Vagina (tissue), 2 donors: ENCODE data around the gene IL17C. TPM values are rescaled to one million over a fixed set of nuclear protein-coding genes. Genes with fewer than 3 reads are reported as not detected.

Experiments
- DNase-seq, 2 donors: peaks; one replicate each; pipeline ENCODE4 v3.0.0-alpha.2; 2017; ENCODE audit errors: extremely low spot score in 2 of 2
- H3K27ac ChIP-seq: fragments of 200-600 bp; sonication (generic); one replicate; pipeline ENCODE4 v1.5.1; 2019
- H3K27me3 ChIP-seq: fragments of 200-600 bp; sonication (generic); one replicate; pipeline ENCODE4 v1.5.1; 2019
- H3K36me3 ChIP-seq, 2 donors: fragments of 200-600 bp; sonication (generic); one replicate each; pipeline ENCODE4 v1.5.1; 2017 to 2019
- H3K4me1 ChIP-seq: fragments of 200-600 bp; sonication (generic); one replicate; pipeline ENCODE4 v1.5.1; 2019
- H3K4me3 ChIP-seq, 2 donors: fragments of 200-600 bp; sonication (generic); 1 replicate in 1 of 2; 2 replicates in 1 of 2; pipeline ENCODE4 v1.5.1; 2016 to 2019
- H3K9me3 ChIP-seq: fragments of 200-600 bp; sonication (generic); one replicate; pipeline ENCODE4 v1.5.1; 2019
- CTCF ChIP-seq, 3 experiments: fragments of 450-650 bp in 2 of 3; fragments of 200-600 bp in 1 of 3; sonication (generic) in 1 of 3; IDR thresholded peaks; one replicate each; pipeline ENCODE4 v1.5.1; 2017 to 2019; ENCODE audit warnings: antibody characterized with exemption in 3 of 3, mild to moderate bottlenecking in 2 of 3, moderate library complexity in 2 of 3
- POLR2A ChIP-seq, 2 donors: fragments of 450-650 bp; IDR thresholded peaks; one replicate each; pipeline ENCODE4 v1.6.1; 2017; ENCODE audit warnings: antibody characterized with exemption in 2 of 2, mild to moderate bottlenecking in 2 of 2, moderate library complexity in 2 of 2
- POLR2AphosphoS5 ChIP-seq, 2 donors: sonication (generic); formaldehyde crosslinking; IDR thresholded peaks; one replicate each; pipeline ENCODE4 v1.9.0; 2017; ENCODE audit warnings: antibody characterized with exemption in 2 of 2, mild to moderate bottlenecking in 2 of 2, low read depth in 1 of 2; ENCODE audit not compliant: insufficient read depth in 1 of 2
- intact Hi-C: fragments of 100-400 bp; cut with DNase I; formaldehyde crosslinking; loops from one replicate; pipeline ENCODE4 v1.15.1; 2023
- total RNA-seq: library from RNA; depleted of rRNA; stranded (reverse); fragments of >200 nt; gene quantifications from one replicate; pipeline ENCODE4 v1.2.3, GENCODE V29; 2016

IL17C gene
- total RNA-seq, 1 donor from 2014 or later = not detected

GRCh38 chr16:88622125-88622524 lies 16.2 kb upstream of the IL17C start:
- no peaks in the 10 kb centered on the region for H3K27me3 ChIP-seq
- H3K4me3 ChIP-seq = no peak overlapping the region
- H3K36me3 ChIP-seq = peaks cover 0 to 50% of the 10 kb centered on the region in 2 donors
- intact Hi-C loops = no loop called here
- no peak overlapping the region for H3K27ac ChIP-seq
- no peaks in the 10 kb centered on the region for H3K9me3 ChIP-seq
- peaks cover 4% of the 10 kb centered on the region for H3K4me1 ChIP-seq
- DNase-seq = no peak
- TF ChIP-seq POLR2AphosphoS5 (IDR thresholded peaks at IDR 0.05; ENCODE audit: insufficient read depth in 1 of 2, low read depth in 1 of 2) (no peak), POLR2A (IDR thresholded peaks at IDR 0.05) (no peak), CTCF (IDR thresholded peaks at IDR 0.05) (no peak)

DNA sequence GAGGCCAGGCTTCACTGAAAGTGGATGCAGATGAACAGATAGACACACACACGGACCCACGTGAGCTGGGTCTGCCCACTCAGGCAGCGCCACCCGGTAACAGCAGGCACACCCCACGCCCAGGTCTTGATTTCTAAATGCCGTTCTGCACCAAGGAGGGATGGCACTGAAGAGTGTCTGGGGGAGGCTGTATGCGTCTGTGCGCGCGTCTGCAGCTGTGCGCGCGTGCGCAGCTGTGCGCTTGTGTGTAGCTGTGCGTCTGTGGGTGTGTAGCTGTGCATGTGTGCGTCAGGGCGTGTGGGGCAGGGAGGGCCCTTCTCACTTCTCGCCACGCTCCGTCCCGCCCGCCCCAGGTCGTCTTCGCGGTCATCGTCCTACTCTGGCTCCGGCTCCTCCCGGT lies 15.5 kb upstream of the IL17C start:
- no peak for DNase-seq
- intact Hi-C loops = no loop called here
- Histone ChIP-seq H3K36me3 (peaks cover 0 to 56% of the 10 kb centered on the region in 2 donors), H3K4me1 (peaks cover 4% of the 10 kb centered on the region), H3K27me3 (no peaks in the 10 kb centered on the region), H3K9me3 (no peaks in the 10 kb centered on the region), H3K27ac (no peak overlapping the region), H3K4me3 (no peak overlapping the region)
- no peak for TF ChIP-seq POLR2AphosphoS5 (IDR thresholded peaks at IDR 0.05; ENCODE audit: insufficient read depth in 1 of 2, low read depth in 1 of 2)
- TF ChIP-seq CTCF (IDR thresholded peaks at IDR 0.05) = no peak
- no peak for TF ChIP-seq POLR2A (IDR thresholded peaks at IDR 0.05)

DNA sequence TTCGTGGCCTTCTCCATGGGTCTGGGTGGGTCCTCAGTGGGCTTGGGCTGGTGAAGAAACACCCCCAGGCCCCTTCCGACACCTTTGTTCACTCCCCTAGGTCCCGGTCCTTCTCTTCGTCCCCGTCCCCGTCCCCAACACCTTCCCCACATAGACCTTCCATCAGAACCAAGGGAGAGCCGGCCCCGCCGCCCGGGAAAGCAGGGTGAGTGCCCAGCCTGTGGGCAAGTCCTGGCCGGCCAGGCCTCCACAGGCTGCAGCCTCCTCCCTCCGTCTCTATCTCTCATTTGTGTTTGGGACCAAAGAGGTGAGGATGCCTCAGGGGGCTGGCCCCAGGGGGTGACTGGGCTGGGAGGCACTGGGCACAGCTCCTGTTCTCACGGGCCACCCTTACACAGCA lies 14.5 kb upstream of the IL17C start:
- TF ChIP-seq POLR2AphosphoS5 (IDR thresholded peaks at IDR 0.05; ENCODE audit: insufficient read depth in 1 of 2, low read depth in 1 of 2) = no peak
- no peak for TF ChIP-seq CTCF (IDR thresholded peaks at IDR 0.05)
- no peak for TF ChIP-seq POLR2A (IDR thresholded peaks at IDR 0.05)
- intact Hi-C loops = no loop called here
- Histone ChIP-seq H3K4me3 (no peak overlapping the region), H3K36me3 (peaks cover 0 to 65% of the 10 kb centered on the region in 2 donors), H3K9me3 (no peaks in the 10 kb centered on the region), H3K27me3 (no peaks in the 10 kb centered on the region), H3K27ac (no peak overlapping the region), H3K4me1 (peaks cover 4% of the 10 kb centered on the region)
- no peak for DNase-seq

DNA sequence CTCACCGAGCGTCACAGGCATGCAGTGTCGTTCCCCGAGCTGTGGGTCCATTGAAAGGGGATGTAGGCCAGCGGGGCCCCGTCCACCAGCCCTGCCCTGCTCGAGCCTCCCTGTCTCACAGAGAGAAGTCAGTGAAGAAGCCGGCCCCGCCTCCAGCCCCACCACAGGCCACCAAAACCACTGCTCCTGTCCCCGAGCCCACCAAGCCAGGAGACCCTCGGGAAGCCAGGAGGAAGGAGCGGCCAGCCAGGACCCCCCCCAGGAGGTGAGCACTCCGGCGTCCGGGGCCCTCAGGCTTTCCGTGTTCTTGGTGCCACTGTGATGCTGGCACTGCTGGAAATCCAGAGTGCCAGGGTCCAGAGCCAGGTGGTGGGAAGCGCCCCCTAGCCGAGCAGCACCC lies 13.9 kb upstream of the IL17C start:
- Histone ChIP-seq H3K36me3 (peaks cover 0 to 71% of the 10 kb centered on the region in 2 donors), H3K9me3 (no peaks in the 10 kb centered on the region), H3K4me3 (no peak overlapping the region), H3K27me3 (no peaks in the 10 kb centered on the region), H3K4me1 (peaks cover 2% of the 10 kb centered on the region), H3K27ac (no peak overlapping the region)
- no peak for DNase-seq
- TF ChIP-seq POLR2AphosphoS5 (IDR thresholded peaks at IDR 0.05; ENCODE audit: insufficient read depth in 1 of 2, low read depth in 1 of 2) (no peak), CTCF (IDR thresholded peaks at IDR 0.05) (no peak), POLR2A (IDR thresholded peaks at IDR 0.05) (no peak)
- intact Hi-C loops = no loop called here

DNA sequence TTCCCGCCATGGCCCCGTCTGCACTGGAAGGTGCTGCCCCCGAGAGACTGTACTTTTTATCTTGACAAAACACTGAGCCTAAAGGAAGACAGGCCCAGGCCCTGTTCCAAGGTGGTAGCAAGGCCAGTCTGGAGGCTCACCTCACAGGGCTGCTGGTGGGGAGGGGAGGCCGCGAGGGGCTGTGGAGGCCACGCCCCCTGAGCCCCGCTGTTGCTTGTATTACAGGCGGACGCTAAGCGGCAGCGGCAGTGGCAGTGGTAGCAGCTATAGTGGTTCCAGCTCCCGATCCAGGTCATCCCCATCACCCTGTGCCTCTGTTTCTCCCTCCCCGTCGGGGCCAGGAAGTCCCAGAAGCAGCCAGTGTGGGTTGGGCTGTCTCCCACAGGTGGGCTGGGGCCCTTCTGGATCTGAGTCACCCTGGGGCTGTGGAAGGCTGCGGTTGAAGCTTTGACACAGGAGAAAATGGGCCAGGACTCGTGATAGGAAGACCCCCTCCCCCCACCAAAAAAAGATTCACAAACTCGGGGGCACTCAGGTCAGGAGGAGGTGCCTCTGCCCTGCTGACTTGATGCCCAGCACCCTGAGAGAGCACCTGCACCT lies 13.3 kb upstream of the IL17C start:
- Histone ChIP-seq H3K27ac (no peak overlapping the region), H3K4me3 (no peak overlapping the region), H3K27me3 (no peaks in the 10 kb centered on the region), H3K9me3 (no peaks in the 10 kb centered on the region), H3K36me3 (peaks cover 0 to 77% of the 10 kb centered on the region in 2 donors), H3K4me1 (no peaks in the 10 kb centered on the region)
- TF ChIP-seq POLR2AphosphoS5 (IDR thresholded peaks at IDR 0.05; ENCODE audit: insufficient read depth in 1 of 2, low read depth in 1 of 2) = no peak
- no peak for TF ChIP-seq CTCF (IDR thresholded peaks at IDR 0.05)
- no peak for TF ChIP-seq POLR2A (IDR thresholded peaks at IDR 0.05)
- DNase-seq = no peak
- intact Hi-C loops = no loop called here
